RKO (cell line): ENCODE data around the gene SIK3.
A peak's percentile ranks its signal among the peaks of the same experiment; 100 is the strongest.

Source experiments
- DNase-seq: peaks from one replicate; pipeline ENCODE4 v3.0.0-alpha.2; 2016; ENCODE audit warnings: low spot score

Gene SIK3

DNA sequence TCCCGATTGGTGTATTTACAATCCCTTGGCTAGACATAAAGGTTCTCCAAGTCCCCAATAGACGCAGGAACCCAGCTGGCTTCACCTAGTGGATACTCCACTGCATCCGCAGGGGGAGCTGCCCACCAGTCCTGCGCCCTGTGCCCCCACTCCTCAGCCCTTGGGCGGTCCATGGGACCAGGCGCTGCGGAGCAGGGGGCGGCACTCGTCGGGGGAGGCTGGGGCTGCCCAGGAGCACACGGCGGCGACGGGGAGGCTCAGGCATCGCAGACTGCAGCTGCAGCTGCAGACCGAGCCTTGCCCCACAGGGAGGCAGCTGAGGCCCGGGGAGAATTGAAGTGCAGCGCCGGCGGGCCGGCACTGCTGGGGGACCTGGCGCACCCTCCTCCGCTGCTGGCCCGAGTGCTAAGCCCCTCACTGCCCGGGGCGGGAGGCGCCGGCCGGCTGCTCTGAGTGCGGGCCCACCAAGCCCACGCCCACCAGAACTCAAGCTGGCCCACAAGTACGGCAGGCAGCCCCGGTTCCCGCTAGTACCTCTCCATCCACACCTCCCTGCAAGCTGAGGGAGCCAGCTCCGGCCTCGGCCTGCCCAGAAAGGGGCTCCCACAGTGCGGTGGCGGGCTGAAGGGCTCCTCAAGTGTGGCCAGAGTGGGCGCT is 12.2 kb upstream of the SIK3 start:
- no peak for DNase-seq

GRCh38 chr11:117107701-117108590 is 9.7 kb upstream of the SIK3 start:
- DNase-seq = no peak

GRCh38 chr11:117100556-117100955 is 2.3 kb upstream of the SIK3 start:
- DNase-seq = no peak

- no peak for DNase-seq
Measured at GRCh38 chr11:117099696-117100095, 1.5 kb upstream of the SIK3 start.

DNA sequence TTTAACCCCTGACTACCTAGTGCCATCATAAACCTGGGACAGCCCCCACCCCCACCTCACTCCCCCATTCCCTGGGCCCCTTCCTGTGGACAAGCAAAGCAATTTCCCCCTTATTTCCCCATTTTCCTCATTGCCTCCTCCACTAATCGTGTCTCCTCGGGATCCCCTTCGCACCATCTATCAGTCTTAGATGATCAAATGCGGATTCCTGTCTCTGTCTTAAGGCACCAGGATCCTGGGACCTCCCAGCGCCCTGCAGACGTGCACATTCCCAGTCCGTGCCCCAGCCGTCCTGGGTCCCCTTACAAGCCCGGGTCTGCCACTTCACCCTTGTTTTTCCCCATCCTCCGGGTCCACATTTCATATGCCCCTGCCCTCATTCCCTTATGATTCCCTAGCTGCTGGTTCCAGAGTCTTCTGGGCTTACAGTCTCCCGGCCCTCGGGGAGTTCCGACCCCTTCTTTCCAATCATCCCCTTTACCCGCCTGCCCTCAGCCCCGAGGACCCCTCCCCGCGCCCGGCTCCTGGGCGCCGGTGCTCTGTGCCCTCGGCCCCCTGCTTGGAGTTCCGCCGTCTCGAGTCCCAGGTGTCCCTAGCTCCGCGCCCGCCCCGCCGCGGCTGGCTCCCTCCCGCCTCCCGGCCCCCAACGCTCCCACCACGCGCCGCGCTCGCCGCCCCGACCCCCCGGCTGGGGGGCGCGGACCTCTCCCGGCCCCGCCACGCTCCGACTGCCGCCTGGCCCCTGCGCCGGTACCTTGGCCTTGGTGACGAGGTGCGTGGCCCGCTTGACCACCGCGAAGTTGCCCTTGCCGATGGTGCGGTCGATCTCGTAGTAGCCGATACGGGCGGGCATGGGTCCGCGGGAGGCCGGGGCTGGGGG is 599 bp downstream of the SIK3 start:
- DNase-seq = peak; percentile 34

- no peak for DNase-seq
Measured at GRCh38 chr11:117097014-117097388, 1.2 kb downstream of the SIK3 start.

DNA sequence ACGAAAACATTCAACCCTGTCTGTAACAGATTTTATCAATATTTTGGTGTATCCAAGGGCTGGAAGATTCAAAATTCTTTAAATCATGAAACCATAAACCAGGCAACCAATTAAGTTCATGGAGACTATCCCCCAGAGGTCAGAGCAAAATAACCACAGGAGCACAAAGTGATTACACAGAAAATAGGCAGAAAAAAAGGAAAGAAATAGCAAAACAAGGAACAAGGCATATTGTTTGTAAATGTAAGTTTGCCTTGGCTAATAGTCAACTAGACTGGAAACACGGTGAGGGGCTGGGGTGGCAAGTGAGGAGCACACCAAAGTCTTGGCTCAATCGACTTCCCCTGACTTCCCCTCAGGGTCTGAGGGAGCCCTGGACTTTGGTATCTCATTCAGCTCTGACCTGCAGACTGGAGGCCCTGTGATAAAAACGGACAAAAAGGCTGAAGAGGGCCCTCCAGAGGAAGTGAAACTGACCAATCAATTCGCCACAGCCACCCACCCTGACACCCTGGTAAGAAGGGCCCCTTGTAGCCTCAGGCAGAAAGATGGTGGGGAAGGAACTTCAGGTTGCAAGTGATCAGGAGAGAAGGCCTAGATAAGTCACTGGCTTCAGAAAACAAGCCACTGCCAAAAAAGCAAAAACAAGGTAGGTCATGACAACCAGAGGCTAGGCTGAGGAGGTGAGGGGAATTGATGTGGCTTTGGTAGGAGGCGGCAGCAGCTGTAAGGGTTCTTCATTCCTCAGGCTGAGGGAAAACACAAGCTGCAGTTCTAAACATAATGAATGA is 1.8 kb downstream of the SIK3 start:
- DNase-seq = no peak

DNA sequence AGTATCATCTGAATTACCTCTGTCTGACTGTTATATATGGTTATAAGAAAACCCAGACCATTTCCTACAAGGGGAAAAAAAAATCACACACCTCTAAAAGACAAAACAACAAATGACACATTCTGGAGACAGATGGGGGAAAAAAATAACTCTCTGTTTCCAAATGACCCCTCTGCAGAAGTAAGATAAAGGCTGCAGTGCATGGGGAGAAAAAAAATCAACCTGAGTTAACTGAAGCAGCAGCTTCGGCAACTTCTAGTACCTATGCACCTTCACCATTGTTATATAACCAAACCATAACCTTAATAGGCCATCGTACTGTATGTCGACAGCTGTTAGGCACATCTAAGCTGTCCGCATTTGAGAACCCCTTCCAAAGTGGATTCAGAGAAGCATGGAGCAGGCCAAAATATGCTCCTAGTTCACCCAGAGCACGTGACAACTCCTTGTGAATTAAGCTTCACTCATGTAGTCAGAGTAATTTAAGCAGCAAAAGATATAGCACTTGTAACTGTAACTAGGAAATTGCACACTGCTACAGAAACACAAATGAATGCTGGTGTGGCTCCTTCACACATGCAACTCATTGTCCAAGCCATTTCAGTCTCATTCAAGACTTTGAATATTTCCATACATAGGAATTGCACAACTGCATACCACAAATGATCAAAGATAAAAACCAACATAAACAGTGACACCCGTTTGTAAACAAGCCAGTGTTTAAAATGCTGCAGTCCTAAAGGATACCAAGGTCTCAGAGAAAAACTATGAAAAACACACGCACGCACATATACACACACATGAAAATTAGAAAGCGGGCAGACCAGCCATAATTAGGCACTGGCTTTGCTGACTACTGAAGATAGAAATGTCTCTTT is 2.7 kb downstream of the SIK3 start:
- DNase-seq = no peak

- DNase-seq = no peak
Measured at GRCh38 chr11:117094776-117095175, 3.5 kb downstream of the SIK3 start.

DNA sequence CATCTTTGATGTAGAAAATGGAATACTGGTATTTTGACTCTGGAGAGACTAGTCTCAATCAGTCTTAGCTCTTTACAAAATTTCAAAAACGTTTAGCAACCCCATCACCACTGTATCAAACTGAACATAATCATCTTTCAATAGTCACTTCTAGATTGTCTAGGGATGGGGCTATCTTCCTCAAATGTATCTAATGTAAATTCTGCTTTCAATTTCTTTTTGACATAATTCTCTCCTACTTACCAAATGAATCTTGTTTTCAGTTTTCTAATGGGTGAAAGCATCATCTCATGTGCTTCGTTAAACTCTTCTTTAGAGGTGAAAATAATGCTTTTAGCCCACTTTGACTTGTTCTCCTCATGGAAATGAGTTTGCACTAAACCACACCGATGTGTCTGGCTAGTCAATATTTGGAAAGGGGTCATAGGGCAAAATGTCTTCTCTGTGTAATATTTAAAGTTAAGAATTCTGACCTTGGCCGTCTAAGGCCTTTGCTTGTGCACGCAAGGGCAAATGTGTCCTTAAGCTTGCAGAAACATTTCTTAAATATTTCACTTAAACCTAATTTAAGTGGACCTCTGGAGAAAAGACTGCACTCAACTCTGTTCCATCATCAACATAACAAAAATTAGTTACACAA is 5.2 kb downstream of the SIK3 start:
- DNase-seq = no peak

- no peak for DNase-seq
Measured at GRCh38 chr11:117091753-117092477, 6.3 kb downstream of the SIK3 start.

- no peak for DNase-seq
Measured at GRCh38 chr11:117090111-117090706, 8.0 kb downstream of the SIK3 start.

GRCh38 chr11:117089685-117090084 is 8.5 kb downstream of the SIK3 start:
- DNase-seq = no peak

DNA sequence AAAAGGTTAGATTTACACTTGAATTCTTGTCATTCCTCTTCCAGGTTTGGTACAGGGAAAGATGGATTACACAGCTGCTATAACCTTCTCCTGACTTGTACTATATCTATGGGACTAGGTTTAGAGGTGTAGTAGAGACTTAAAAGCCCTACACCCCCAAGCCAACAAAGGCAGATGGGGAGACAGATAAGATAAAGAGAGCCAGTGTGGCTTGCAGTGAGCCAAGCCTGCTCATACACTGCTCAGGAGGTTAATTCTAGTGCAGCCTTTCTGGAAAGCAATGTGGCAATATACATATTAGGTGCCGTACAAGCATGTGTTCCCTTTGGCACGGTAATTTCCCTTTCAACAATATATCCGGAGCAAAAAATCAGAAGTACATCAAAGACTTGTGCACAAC is 10.8 kb downstream of the SIK3 start:
- no peak for DNase-seq

DNA sequence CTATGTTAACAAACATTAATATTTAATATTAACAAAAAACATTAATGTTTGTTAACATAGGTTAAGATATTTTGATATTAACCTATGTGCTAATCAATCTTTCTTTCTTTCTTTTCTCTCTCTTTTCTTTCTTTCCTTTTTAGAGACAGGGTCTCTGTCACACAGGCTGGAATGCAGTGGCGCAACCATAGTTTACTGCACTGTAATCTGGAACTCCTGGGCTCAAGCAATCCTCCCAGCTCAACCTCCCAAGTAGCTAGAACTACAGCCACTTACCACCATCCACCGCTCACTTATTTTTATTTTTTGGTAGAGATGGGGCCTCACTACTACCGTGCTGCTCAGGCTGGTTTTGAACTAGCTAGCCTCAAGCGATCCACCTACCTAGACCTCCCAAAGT is 13.2 kb downstream of the SIK3 start:
- DNase-seq = no peak

GRCh38 chr11:117083011-117083935 is 15.0 kb downstream of the SIK3 start:
- no peak for DNase-seq

- no peak for DNase-seq
Measured at GRCh38 chr11:117081908-117082307, 16.3 kb downstream of the SIK3 start.

- DNase-seq = no peak
Measured at GRCh38 chr11:117080370-117080769, 17.9 kb downstream of the SIK3 start.
